ENCODE measurements around the gene NEGR1.

The NEGR1 gene

GRCh38 chr1:71462247-71462646 lies 820.1 kb downstream of the NEGR1 start:
- no peak for DNase-seq (ENCODE audit: low spot score)

- DNase-seq (ENCODE audit: low spot score): no peak
Observed at GRCh38 chr1:71461416-71461815, 820.9 kb downstream of the NEGR1 start.

- DNase-seq (ENCODE audit: low spot score): no peak
Observed at GRCh38 chr1:71448444-71448843, 833.9 kb downstream of the NEGR1 start.

GRCh38 chr1:71438626-71439025 lies 843.7 kb downstream of the NEGR1 start:
- no peak for DNase-seq (ENCODE audit: low spot score)

DNA sequence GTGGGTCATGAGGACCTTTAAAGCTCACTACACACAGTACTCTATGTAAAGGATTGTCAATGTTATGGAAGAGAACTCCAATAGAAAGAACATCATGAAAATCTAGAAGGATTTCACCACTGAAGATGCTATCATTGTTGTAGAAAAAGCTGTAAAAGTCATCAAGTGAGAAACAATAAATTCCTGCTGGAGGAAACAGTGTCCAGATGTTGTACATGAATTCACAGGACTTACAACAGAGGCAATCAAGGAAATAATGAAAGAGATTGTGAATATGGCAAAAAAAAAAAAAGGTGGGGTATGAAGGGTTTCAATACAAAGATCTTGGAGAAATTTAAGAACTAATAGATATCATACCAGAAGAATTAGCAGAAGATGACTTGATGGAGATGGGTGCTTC lies 846.4 kb downstream of the NEGR1 start:
- DNase-seq (ENCODE audit: low spot score): no peak

DNA sequence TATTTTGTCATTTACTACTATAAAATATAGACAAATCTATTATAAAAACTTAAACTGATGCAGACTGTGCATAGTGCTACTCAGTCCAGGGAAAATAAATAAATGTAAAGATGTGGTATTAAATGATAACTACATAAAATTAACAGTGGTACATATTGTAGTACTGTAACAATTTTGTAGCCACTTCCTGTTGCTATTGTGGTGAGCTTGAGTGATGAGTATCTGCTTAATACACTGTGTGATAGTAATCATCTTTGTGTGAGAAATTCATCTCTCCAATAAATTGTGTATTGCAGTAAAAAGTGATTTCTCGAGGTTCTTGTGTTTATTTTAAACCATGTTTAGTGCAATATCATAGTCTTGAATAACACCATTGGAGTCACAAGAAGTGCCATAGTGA lies 848.1 kb downstream of the NEGR1 start:
- no peak for DNase-seq (ENCODE audit: low spot score)

DNA sequence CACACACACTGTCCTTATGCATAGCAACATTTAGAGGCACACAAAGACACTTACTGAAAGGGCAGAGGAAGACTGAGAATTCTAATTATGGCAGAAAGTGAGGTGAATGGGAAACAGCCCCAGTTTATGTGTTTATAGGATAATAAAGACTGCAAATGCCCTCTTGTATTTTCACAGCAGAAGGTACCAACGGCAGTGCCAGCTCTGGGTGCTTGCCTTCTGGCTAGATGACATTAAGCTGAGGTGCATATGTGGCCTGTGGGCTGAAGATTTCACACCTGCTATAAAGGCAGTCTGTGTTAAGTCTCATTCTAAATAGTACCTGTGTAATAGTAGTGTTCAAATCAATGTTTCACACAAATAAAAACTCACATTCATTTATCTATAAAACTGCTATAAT lies 854.3 kb downstream of the NEGR1 start:
- DNase-seq (ENCODE audit: low spot score): no peak

- no peak for DNase-seq (ENCODE audit: low spot score)
Observed at GRCh38 chr1:71427066-71427465, 855.3 kb downstream of the NEGR1 start.

DNA sequence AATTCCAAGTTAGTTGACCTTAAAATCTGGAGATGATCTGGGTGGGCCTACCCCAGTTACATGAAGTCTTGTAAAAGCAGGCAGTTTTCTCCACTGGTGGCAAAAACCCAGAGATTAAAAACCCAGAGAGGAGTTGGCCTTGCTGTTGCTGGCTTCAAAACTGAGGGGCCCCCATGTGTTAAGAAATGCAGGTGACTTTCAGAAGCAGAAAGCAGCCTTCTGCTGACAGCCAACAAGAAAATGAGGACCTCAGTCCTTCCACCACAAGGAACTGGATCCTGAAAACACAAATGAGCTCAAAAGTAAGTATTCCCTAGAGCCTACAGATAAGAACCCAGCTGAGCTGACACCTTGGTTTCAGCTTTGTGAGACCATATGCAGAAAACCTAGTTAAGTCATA lies 857.8 kb downstream of the NEGR1 start:
- DNase-seq (ENCODE audit: low spot score): no peak

GRCh38 chr1:71422221-71422620 lies 860.1 kb downstream of the NEGR1 start:
- no peak for DNase-seq (ENCODE audit: low spot score)

GRCh38 chr1:71417421-71417820 lies 864.9 kb downstream of the NEGR1 start:
- DNase-seq (ENCODE audit: low spot score): no peak

GRCh38 chr1:71414179-71414578 lies 868.2 kb downstream of the NEGR1 start:
- DNase-seq (ENCODE audit: low spot score): no peak

DNA sequence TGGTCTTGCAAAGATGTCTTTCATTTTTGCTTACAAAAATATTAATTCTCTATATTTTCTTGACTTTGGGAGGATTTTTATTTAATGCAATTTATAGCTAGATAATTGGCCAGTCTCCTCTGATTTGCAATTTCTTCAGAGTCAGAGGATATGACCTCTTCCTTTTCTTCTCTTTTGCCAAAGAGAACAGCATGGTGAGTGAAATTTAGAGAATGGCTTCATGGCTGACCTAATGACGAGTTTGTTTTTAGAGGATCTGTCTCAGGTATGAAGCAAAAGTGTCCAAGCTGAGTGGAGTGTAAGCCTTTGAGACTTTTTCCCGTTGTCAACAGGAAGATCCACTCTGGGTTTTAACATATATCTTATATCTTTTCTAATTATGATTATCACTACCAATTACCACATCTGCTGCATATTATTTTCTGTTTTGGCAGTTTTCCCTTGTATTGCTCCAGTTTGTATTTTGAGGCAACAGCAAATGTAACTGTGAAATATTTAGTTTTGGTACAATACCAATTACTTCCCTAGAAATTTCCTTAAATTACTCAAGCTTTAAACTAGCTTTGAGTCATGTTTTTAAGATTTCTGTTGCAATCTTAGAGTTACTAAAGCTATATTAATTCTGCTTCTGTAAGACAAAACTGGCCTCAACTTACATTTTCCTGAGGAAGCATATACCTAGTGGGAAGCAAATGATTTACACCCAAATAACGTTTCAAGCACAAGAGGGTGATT lies 868.7 kb downstream of the NEGR1 start:
- DNase-seq (ENCODE audit: low spot score): no peak

DNA sequence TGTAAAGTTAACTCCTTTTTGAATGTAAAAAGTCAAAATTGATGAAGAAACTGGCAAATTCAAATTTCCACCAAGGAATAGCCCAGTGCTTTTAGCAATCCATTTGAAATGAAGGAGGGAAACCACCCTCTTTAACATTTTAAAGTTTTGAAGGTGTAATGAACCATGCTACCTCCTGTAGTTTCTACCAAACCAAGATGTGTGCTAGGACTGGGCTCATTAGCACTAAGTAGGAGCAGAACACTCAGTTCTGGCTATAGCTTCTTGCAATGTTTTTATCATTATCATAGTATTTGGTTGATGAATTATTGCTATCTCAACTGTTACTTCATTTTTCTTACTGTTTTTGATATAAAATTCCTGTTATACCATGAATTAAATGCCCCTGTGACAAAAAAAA lies 882.3 kb downstream of the NEGR1 start:
- no peak for DNase-seq (ENCODE audit: low spot score)

- no peak for DNase-seq (ENCODE audit: low spot score)
Observed at GRCh38 chr1:71399594-71399993, 882.7 kb downstream of the NEGR1 start.

DNA sequence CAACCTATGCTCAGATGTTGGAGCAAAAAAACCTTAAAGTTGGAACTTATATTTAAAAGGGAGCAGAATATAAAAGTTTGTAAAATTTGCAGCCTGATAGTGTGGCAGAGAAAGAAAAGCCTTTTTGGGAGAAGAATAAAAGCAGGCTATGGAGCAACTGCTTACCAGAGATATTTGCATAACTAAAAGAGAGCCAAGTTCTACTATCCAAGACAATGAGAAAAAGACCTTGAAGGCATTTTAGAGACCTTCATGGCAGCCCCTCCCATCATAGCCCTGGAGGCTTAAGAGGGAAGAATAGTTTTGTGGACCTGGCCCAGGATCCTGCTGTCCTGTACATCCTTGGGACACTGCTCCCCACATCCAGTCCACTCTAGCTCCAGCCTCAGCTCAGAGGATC lies 889.0 kb downstream of the NEGR1 start:
- no peak for DNase-seq (ENCODE audit: low spot score)

- no peak for DNase-seq (ENCODE audit: low spot score)
Observed at GRCh38 chr1:71390518-71390917, 891.8 kb downstream of the NEGR1 start.

GRCh38 chr1:71377886-71378285 lies 904.5 kb downstream of the NEGR1 start:
- DNase-seq (ENCODE audit: low spot score): no peak

- DNase-seq (ENCODE audit: low spot score): no peak
Observed at GRCh38 chr1:71372496-71372895, 909.8 kb downstream of the NEGR1 start.

DNA sequence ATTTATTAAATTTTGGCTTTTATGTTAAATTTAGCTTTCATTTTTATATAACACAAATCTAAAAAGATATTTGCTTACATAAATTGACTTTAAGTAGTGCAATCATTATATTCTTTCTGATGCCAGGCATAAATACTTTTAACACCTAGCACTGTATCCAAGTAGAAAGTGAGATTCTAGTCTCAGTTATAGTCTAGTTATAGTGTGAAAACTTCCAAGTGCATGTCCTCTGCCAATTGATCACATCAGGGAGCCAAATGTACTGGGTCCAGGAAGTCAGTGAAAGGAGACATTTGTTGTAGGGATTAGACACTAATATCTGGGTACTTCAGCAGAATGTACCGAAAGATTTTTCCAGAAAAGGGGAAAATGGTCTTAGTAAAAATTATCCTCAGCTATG lies 910.8 kb downstream of the NEGR1 start:
- DNase-seq (ENCODE audit: low spot score): no peak

DNA sequence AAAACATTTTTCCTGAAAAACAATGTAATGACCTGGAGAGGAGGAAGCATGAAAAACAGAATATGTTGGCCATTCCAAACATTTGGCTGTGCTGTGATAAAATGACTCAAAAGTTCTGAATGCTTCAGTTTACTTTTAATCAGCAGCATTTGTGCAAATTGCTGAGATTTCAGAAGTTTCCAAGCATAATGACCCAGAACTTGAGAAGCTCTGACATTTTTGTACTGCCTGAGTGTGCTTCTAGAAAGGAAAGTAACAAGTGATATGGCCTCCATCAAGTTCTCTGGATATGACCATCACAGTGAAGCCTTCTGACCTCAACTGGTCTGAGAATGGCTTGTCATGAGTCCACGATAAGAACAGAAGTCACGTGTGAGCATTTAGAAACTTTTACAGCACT lies 918.1 kb downstream of the NEGR1 start:
- no peak for DNase-seq (ENCODE audit: low spot score)

GRCh38 chr1:71362691-71363090 lies 919.6 kb downstream of the NEGR1 start:
- DNase-seq (ENCODE audit: low spot score): no peak

DNA sequence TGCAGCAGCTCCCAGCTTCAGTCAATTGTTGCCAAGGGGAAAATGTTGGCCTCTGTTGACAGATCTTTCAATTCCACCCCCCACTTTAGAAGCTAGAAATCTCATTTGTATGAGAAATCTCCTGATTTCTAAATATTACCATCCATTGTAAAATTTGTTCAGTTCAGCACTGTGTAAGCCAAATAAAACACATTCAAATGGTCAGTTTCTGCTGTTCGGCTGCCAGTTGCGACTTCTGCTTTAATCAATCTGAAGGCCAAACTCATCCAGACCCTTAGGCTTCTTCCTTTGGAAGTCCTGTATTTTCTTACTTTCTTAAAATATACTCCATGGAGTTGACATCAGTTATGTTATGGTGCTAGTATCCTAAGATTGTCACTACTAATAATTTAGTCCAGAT lies 920.3 kb downstream of the NEGR1 start:
- no peak for DNase-seq (ENCODE audit: low spot score)

DNA sequence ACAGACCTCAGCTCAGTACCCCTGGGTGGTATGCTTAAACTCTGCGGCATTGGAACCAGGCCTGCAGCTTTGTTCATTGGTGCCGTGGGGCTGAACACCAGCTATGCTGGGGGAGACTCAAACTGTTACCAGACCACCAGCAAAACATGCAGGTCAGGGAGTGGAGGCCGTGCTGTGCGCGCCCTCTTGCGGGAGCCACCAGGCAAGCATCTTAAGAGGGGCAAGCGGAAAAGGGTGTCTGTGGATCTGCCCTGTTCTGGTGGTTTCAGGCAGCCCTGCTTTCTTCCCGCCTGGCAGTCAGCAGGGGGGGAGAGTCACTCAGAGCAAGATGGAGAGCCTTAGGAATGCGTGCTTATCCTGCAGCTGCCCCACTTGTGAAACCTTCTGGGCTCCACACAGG lies 924.6 kb downstream of the NEGR1 start:
- no peak for DNase-seq (ENCODE audit: low spot score)

DNA sequence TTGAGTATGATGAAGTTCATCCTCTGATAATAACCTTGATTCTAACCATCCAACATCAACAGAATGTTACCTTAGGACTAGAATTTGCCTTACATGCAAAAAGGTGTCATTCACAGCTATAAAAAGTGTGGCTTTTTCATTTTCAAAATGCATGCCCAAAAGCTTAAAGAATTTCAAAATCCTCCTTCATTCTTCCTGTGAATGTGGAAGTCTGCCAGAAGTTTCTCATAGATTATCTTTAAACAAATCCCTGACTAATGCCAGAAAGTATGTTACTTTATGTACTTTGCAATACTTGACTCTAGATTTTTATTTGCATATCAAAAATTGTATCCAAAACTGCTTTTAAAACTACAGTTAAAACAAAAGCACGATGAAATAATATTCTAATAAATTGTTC lies 930.9 kb downstream of the NEGR1 start:
- no peak for DNase-seq (ENCODE audit: low spot score)

Measured in hematopoietic multipotent progenitor cell treated with erythropoietin and hydrocortisone succinate and interleukin-3 and kit ligand, for 15 days (in vitro differentiated cells).